CD4-positive, alpha-beta T cell treated with Interleukin-17A for 4 hours (primary cell): Measurements from ENCODE around the gene TMEM119.
"Not testable (repeated sequence)": the region's sequence is repeated elsewhere in the genome, so short reads cannot be mapped to it uniquely, and the experiment has no call there.

Experiments
- DNase-seq: peaks from one replicate; pipeline ENCODE4 v3.0.0-alpha.2; 2020; ENCODE audit warnings: mixed read lengths

Gene TMEM119

DNA sequence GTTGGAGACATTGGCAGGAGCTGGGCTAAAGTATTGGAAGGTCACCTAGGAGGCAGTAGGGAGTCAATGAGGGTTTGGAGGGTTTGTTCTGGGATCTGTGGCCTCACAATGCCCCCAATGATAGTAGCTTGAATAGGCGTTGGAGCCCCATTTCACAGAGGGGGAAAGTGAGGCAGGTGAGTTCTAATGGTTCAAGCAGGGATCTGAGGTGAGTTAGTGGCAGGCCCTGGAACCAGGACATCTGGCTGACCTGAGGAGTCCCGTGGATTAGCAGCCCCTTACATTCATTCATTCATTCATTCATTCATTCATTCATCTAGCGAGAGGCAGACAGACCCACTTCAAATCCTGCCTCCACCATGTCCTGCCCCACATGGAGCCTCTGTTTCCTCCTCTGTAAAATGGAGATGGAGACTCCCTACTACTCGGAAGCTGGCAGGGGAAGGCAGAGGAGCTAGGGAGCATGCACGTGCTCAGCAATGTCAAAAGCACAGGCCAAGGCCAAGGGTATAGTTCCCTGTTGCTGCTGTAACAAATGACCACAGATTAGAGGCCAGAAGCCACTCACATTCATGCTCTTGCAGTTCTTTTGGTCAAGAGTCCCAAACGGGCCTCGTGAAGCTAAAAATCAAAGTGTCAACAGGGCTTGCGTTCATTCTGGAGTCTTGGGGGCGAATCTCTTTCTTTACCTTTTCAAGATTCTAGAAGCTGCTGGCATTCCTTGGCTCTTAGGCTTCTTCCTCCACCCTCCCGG is 2.2 kb upstream of the TMEM119 start:
- DNase-seq = no peak

DNA sequence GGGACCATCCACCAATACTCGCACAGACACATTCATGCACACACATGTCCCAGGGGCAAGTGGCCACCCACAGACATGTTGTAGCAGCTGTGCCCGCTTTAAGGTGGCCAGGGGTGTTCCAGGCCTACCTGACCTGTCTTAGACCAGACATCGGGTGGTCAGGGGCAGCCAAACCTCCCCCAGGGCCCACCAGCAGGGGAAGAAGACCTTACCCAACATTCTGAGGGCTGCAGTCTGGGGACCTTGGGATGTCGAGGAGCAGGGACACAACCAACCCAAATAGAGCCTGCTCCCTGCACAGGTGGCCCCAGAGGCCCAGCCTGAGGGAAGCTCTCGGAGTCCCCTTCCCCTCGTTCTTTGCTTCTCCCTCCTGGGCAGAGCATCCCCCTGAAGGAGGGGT is 1.7 kb upstream of the TMEM119 start:
- no peak for DNase-seq

DNA sequence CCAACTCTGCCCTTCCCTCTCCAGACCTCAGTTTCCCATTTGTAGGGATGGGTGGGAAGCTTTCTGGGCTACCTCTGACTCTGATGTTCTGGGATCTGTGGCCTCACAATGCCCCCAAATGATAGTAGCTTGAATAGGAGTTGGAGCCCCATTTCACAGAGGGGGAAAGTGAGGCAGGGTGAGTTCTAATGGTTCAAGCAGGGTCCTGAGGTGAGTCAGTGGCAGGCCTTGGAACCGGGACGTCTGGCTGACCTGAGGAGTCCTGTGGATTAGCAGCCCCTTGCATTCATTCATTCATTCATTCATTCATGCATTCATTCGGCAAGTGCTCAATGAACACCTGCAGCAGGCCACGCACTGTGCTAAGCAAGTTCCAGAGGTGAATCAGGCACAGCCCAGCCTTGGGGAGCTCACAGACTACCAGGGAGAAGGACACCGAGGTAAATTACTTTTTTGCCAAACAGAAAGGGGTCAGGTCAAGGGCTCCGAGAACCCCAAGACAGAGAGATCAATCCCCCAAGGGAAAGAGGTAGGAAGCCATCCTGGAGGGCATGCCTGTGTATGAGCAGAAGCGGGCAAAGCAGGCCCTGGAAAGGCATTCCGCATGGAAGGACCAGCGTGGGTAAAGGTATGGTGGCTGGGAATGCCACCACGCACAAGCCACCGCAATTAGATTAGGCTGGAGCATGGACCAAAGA is 818 bp upstream of the TMEM119 start:
- no peak for DNase-seq

DNA sequence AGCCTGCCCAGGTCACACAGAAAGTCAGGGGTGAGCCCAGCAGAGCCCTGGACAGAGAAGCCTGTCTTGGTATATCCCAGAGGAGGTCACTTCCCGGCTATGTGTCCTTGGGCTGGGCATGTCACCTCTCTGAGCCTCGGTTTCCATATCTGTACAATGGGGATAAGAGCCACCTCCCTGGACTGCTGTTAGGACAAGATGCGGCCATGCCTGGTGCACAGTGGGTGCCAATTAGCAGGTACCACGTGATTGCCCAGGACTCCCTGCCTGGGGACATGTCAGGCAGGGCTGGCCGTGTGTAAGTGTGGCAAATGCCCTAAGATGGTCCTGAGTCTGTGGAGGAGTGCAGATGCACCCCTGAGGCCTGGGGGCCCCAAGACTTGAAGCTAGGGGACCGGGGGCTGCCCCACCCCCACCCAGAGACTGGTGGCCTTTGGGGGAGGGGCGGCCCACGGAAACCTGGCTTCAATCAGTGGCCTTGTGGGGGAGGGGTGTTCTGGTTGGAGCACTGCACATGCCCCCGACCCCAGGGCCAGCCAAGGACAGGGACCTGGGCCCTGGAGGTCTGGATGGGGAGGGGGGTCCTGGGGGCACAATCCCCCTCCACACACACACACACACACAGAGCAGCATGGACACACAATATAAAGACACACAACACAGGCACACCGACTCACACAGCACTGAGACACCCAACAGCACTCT is 878 bp downstream of the TMEM119 start:
- no peak for DNase-seq

DNA sequence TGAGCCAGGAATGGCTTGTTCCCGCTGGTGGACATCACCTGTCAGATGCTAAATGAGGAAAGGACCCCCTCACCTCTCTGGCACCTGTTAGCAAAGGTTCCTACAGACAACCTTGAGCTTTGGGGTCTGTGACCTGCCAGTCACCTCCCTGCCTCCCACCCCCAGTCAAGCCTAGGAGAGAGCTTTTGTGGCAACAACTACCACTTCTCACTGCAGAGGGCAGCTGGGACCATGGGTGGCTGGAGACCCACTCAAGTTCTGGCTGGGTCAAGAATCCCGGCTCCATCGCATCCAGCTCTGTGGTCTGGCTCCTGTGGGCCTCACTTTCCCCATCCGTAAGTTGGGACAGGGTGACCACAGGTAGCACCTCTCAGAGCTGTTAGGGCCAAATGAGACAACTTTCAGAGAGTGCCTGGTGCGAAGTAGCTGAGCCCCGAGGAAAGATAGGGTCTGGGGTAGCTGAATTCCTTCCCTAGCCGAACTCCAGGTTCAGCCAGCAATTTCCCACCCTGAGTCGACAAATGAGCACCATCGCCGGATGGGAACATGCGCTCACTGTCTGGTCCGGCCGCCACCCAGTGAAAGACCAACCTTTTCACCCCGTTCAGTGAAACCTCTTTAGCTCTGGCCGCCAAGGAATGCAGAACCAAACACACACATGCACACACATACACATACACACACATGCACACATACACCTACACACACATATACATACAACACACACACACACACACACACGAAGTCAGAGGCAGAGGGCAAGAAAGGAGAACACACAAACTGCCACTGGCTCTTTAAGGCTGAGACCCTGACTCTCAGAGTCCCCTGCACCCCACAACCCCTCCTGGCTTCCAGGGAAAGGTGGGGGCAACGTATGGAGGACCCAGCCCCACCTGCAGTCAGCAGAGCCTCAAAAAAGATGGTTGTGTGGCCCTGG is 1.9 kb downstream of the TMEM119 start:
- no peak for DNase-seq

DNA sequence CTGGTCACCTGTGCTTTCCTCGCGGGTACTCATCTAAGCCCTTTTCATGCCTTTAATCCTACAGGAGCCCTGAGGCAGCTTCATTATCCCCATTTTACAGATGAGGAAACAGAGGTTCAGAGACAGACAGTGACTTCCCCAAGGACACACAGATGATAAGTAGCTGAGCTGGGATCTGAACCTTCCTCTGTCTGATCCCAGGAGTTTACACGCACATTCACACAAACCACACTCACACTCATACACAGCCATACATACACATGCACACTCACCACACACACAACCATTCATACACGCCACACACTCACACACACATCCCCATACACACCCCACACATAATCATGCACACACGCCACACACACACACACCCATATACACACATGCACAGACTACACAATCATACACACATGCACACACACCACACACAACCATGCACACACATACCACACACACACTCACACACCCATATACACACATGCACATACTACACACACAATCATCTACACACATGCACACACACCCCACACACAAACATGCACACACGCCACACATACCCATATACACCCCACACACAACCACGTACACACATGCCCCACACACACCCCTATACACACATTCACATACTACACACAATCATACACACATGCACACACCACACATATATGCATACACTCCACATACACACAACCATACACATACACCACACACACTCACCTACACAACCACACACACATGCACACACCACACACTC is 2.7 kb downstream of the TMEM119 start:
- no peak for DNase-seq

DNA sequence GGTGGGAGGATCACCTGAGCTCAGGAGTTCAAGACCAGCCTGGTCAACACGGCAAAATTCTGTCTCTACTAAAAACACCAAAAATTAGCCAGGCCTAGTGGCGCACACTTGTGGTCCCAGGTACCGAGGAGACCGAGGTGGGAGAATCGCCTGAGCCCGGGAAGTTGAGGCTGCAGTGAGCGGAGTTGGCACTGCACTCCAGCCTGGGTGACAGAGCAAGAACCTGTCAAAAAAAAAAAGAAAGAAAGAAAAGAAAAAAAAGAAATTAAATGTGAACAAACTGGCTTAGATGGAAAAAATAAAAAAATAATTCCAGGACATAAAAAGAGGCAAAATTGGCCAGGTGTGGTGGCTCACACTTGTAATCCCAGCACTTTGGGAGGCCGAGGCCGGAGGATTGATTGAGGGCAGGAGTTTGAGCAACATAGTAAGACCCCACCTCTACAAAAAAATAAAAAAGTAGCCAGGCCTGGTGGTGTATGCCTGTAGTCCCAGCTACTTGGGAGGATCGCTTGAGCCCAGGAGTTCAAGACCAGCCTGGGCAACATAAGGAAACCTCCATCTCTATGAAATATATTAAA is 3.5 kb downstream of the TMEM119 start:
- no peak for DNase-seq

DNA sequence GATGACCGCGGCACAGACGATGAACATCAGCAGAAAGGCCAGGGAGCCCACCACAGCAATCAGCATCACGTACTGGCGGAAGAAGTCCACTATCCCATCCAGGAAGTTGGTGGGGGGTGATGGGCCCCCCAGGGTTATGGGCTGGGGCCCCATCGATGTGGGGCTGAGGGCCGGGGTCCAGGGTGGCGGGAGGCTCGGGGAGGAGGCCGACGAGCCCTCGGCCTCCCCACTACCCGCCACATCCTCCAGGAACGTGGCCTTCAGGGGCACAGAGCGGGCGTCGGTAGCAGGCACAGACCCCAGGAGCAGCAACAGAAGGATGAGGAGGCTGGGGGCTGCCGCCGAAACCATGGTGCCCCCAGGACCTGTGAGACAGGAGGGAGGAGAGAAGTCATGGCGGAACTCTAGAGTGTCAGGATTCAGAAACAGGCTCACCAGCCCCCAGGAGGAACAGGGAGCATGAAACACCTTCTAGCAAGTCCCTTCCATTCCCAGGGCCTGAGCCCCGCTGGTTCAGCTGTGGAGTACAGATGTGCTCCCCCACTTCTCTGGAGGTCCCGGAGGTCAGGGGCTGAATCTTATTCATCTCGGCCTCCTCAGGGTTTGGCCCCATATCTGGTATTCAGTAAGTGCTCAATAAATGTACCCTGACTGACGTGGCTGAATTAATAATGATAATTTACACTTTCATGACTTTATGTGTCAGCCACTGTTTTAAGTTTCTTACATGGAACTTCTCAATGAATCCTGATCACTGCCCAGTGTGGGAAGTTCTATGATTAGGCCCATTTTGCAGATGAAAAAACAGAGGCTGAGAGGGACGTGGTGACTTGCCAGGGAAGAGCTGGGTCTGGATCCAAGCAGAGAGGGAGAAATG is 5.6 kb downstream of the TMEM119 start:
- DNase-seq = no peak

DNA sequence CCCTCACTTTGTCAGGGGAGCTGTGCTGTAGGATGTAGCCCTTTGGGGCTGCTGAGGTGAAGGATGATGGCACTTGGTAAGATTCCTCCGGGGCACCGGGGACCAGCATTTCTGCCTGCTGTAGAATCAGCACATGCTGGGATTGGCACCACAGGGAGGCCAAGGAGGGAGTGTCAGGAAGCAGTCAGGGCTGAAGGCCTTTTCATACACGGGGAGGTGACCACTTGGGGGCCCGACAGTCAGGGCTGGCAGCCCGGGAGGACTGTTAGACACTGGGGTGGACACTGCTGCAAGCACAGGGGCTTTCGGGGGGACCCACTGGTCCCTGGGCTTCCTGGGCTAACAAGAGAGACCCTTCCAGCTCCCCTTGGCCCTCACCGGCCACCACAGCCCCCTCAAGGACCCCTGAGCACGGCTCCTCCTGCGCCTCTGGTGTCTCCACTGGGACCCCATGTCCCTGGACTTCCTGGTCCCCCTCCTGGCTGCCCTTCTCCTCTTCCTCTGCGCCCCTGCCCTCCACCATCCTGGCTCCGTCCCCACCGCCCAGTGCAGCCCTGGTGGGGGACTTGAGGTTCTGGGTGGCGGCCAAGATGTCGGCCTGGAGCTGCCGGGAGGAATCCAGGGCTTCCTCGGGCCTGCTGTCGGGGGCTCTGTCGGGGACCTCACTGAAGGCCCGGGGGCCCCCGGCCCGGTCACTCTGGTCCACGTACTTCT is 6.5 kb downstream of the TMEM119 start:
- no peak for DNase-seq

DNA sequence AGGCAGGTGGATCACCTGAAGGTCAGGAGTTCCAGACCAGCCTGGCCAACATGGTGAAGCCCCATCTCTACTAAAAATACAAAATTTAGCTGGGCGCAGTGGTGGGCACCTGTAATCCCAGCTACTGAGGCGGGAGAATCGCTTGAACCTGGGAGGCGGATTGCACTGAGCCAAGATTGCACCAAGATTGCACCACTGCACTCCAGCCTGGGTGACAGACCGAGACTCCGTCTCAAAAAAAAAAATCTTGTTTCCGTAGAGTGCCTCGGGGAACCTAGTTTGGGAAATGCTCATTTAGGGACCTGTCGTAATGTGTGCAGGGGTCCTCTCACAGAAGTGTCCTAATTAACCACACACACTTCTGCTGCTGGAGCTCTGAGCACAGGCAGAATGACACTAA is 7.4 kb downstream of the TMEM119 start:
- not testable (repeated sequence) for DNase-seq

DNA sequence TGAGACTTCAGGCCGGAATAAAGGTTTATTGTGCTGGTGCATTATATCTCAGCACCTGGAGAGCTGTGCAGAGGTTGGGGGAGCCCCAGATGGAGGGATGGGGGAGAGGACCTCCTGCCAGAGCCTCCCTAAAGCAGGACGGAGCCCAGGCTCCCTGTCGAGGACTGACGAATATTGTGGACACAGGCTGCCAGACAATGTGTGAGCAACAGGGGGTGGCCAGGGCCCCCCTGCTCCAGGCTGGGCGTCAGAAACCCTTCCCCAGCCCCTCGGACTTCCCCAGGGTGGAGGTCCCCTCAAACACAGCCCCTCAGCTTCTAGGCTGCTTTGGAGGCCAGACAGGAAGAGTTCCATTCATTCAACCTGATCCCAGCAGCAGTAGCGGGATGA is 8.0 kb downstream of the TMEM119 start:
- DNase-seq = no peak

DNA sequence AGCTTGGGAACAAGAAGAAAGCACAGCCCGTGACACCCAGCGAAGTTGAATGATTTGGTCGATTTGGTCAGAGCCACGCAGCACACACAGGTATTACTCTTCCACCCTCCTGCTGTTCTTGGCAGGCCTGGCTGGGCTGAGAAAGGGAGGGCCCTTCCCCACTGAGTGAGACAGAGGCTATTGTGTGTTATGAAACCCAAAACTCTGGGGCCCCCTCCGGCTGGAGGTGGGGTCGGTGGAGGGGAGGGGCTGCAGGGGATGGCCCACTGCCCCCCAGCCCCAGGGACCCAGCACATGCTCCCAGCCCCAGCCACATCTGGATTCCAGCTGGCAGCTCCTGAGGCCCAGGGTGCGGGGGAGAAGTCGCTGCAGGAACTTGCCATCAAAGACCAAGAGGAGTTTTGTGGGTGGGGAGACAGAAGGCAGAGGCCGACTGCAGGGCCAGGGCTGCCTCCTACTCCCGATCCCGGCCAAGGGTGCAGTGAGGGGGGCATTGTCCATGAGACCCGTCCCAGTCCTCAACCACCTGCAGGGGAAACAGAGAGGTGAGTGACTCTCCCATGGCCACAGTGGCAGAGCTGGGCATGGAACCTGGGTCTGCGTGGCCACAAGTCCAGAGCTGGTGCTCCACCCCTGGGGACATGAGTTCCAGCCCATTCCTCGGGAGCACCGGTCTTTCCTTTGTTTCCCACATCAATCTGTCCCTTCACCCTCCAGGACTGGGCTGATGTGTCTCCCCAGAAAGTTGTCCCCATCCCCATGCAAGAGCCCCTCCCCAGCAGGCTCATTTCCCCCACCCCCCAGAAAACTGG is 8.7 kb downstream of the TMEM119 start:
- no peak for DNase-seq

DNA sequence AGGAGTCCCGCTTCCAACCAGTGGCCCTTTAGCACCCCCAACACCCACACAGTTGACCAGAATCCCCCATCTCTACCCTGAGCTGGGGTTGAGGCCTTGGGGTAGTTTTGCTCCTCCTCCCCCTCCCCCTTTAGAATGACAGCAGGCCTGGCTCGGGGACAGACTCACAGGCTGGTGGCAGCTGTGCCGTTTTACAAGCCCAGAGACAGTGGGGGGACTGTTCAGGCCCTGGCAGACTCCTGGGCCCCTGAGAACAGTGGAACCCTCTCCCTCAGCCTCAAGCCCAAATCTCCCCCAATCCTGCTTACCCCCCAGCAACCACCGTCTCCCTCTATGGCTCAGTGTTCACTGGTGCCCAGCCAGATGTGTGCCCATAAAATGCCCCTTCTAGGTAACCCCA is 10.1 kb downstream of the TMEM119 start:
- no peak for DNase-seq

DNA sequence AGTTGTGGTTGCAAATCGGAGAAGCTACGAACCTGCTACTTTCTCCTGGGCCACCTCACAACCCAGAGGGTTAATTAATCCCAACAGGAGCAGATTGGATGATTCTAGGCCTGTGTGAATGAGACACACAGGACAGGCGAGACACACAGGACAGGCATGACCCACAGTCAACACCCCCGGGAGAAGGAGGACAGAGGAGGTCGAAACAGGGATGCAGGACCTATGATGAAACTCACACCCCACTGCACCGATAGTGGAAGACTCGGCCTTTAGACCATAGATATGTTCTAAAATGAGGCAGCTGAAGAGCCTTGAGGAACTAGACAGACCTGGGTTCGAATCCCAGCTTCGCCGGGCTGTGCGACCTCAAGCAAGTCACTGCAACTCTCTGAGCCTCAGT is 11.6 kb downstream of the TMEM119 start:
- no peak for DNase-seq

DNA sequence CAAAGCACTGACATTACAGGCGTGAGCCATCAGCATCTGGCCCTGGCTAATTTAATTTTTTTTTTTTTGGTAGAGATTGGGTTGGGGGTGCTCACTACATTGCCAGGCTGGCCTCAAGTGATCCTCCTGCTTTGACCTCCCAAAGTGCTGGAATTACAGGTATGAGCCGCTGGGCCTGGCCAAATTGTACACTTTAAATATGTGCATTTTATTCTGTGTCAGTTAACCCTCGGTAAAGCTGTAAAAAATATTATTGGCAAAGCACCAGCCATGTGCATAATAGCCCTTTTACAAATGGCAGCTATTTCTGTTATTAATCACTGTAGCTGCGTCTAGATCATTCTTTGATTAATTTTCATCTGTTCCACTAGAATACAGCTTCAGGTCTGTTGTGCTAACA is 12.0 kb downstream of the TMEM119 start:
- DNase-seq = no peak

DNA sequence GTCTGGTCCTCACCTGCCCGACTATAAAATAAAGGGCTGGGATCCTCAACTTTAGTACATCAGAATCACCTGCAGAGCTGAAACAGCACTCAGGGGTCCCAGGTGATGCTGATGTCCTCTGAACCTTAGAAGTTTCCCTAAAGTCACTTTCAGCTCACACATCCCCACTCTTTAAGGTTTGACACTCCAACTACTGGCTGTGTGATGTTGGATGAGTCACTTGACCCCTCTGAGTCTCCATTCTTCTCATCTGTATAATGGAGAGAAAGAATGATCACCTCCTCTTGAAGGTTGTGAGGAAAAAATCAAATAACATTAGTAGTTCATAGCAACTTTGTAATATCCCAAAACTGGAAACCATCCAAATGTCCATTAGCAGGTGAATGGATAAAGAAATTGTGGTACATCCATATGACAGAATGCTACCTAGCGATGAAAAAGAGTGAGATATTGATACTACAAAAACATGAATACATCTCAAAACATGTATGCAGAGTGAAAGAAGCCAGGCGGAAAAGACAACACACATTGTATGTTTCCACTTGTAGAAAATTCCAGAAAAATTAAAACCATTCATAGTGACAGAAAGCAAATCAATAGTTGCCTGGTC is 13.3 kb downstream of the TMEM119 start:
- DNase-seq = no peak

DNA sequence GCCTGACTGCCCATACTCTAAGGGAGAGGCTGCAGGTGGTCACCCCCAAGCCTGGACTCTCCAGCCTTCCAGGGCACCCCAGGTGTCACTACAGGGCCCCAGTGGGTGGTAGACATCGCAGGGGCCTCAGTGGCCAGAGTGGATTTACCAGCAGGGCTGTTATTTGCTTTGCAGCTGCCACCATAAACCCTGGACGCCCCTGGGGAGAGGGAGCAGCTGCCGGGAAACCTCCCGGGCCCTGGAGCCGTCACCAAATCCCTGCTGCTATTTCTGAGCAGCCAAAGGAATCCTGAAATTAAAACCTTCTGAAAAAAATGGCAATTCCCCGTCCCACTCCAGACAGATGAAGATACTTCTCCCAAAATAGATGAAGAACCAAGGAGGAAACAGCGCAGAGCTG is 13.9 kb downstream of the TMEM119 start:
- DNase-seq = no peak

DNA sequence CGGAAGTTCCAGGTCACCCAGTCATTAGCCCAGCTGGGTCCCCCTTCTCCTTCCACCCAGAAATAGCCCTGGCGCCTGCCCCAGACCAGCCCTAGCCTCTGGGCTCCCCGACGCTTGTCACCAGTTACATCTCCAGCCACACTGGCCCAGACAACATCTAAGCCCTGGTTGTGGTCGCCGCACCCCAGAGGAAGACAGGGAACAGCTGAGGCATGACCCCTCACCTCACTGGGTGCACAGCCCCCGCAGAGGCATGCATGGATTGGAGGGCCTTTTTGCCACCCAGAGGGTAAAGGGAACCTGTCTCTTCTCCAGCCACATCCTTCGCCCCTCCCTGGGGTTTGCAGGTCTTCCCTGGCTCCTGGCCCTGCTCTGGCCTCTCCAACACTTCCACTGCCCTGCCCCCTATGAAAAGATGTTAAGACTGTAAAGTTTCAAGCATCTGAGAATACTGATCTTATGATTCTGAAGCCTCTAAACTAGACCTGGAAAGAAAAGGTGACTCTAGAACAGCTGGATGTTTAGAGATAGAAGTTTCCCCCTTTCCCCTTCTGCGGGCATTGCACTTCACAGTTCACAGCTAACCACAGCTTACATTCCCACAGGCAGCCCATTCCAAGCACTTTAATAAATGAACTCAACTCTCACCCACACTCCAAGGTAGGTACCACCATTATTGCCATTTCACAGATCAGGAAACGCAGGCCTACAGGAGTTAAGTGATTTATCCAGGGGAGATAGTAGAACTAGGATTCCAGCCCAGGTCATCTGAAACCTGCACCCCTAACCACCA is 14.7 kb downstream of the TMEM119 start:
- no peak for DNase-seq
